Measurements from ENCODE around the gene FLRT3. TPM values are rescaled to one million over a fixed set of nuclear protein-coding genes. Genes with fewer than 3 reads are reported as not detected.

Gene FLRT3
- total and polyA plus RNA-seq, 4 donors = 2.7 to 29.7 (median 6.6) TPM

DNA sequence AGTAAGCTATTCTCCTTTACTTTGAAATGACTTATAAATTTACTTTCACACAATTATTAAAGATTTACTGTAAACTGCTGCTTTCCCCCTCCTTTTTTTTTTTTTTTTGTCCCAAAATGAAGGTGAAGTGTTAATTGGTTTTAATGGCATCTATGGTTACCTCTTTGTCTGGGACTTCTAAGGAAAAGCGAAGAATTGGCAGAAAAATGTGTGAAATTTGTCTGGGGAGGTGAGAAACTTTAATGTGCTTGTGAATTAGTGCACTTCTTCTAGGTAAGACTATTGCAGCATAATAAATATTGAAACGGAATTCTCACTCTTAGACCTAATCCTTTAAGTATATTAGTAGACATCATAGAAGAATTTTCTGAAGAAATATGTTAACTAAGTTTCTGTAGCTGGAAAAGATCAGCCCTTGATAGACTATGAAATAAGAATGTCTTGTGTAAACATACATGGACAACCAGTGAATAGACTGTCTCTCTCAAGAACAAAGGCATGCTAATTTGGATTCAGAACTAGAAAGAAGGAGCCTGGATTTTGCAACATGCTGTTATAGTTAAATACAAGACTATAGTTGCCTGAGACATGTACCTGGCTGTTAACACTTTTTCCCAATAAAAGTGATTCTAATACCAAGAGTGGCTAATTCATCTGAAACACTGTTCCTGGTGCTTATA lies 23.9 kb downstream of the FLRT3 start:
- DNase-seq (ENCODE audit: low spot score) = no peak
- Histone ChIP-seq H3K27ac (ENCODE audit: low read depth in 1 of 2, low read length in 2 of 2) (no peak overlapping the region), H3K4me3 (ENCODE audit: low read depth in 1 of 3, low read length in 3 of 3) (no peak overlapping the region), H3K27me3 (ENCODE audit: control insufficient read depth in 4 of 4, insufficient read depth in 4 of 4, low read length in 3 of 4) (no peaks in the 10 kb centered on the region), H3K9me3 (ENCODE audit: control insufficient read depth in 4 of 4, low read length in 3 of 4) (no peaks in the 10 kb centered on the region), H3K36me3 (ENCODE audit: control insufficient read depth in 4 of 4, insufficient read depth in 3 of 4, low read depth in 1 of 4, low read length in 3 of 4) (peaks cover 0 to 2% (median 0%) of the 10 kb centered on the region in 4 donors), H3K4me1 (ENCODE audit: control insufficient read depth in 4 of 4, insufficient read depth in 4 of 4, low read length in 3 of 4) (no peaks in the 10 kb centered on the region), H3K9ac (ENCODE audit: low read depth in 1 of 2, low read length in 2 of 2) (no peak overlapping the region)
- TF ChIP-seq, protein P1, sequence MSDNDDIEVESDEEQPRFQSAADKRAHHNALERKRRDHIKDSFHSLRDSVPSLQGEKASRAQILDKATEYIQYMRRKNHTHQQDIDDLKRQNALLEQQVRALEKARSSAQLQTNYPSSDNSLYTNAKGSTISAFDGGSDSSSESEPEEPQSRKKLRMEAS (IDR thresholded peaks at IDR 0.05) = no peak
- TF ChIP-seq, protein P2, sequence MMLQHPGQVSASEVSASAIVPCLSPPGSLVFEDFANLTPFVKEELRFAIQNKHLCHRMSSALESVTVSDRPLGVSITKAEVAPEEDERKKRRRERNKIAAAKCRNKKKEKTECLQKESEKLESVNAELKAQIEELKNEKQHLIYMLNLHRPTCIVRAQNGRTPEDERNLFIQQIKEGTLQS (IDR thresholded peaks at IDR 0.05) = no peak
- TF ChIP-seq HNF4G (IDR thresholded peaks at IDR 0.05) (no peak), NR2F2 (IDR thresholded peaks at IDR 0.05) (no peak), GABPA (IDR thresholded peaks at IDR 0.05 in 1 of 2, conservative IDR thresholded peaks at IDR 0.05 in 1 of 2) (no peak), HNF4A (conservative IDR thresholded peaks at IDR 0.05) (no peak), FOXA1 (IDR thresholded peaks at IDR 0.05) (no peak), TAF1 (conservative IDR thresholded peaks at IDR 0.05) (no peak), JUND (IDR thresholded peaks at IDR 0.05) (no peak)
- TF ChIP-seq, protein P3, sequence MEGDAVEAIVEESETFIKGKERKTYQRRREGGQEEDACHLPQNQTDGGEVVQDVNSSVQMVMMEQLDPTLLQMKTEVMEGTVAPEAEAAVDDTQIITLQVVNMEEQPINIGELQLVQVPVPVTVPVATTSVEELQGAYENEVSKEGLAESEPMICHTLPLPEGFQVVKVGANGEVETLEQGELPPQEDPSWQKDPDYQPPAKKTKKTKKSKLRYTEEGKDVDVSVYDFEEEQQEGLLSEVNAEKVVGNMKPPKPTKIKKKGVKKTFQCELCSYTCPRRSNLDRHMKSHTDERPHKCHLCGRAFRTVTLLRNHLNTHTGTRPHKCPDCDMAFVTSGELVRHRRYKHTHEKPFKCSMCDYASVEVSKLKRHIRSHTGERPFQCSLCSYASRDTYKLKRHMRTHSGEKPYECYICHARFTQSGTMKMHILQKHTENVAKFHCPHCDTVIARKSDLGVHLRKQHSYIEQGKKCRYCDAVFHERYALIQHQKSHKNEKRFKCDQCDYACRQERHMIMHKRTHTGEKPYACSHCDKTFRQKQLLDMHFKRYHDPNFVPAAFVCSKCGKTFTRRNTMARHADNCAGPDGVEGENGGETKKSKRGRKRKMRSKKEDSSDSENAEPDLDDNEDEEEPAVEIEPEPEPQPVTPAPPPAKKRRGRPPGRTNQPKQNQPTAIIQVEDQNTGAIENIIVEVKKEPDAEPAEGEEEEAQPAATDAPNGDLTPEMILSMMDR (IDR thresholded peaks at IDR 0.05; ENCODE audit: low read depth, low read length, missing input control) = no peak
- TF ChIP-seq, protein P4, sequence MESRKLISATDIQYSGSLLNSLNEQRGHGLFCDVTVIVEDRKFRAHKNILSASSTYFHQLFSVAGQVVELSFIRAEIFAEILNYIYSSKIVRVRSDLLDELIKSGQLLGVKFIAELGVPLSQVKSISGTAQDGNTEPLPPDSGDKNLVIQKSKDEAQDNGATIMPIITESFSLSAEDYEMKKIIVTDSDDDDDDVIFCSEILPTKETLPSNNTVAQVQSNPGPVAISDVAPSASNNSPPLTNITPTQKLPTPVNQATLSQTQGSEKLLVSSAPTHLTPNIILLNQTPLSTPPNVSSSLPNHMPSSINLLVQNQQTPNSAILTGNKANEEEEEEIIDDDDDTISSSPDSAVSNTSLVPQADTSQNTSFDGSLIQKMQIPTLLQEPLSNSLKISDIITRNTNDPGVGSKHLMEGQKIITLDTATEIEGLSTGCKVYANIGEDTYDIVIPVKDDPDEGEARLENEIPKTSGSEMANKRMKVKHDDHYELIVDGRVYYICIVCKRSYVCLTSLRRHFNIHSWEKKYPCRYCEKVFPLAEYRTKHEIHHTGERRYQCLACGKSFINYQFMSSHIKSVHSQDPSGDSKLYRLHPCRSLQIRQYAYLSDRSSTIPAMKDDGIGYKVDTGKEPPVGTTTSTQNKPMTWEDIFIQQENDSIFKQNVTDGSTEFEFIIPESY (IDR thresholded peaks at IDR 0.05) = no peak
- WGBS = 82% methylated on average over 2 of the region's 2 CpGs

DNA sequence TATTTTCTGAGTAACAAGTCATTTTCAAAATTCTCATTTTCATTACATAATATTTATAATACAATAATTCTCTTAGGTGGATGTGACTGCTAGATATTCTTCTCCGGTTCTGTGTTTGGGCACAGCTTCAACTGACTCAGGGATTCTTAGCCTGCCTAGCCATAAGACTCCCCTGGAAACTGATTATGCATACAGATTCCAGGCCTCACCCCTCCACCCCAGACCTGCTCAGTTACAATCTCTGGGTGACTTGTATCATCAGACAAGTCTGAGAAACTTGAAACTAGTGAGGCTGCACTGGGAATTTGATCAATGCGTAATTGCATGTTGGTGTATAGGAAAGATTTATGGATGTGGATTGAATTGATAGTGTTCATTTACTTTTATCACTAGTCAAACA lies 25.4 kb downstream of the FLRT3 start:
- no peak for DNase-seq (ENCODE audit: low spot score)
- H3K27me3 ChIP-seq (ENCODE audit: control insufficient read depth in 4 of 4, insufficient read depth in 4 of 4, low read length in 3 of 4) = no peaks in the 10 kb centered on the region
- H3K9ac ChIP-seq (ENCODE audit: low read depth in 1 of 2, low read length in 2 of 2) = no peak overlapping the region
- H3K4me1 ChIP-seq (ENCODE audit: control insufficient read depth in 4 of 4, insufficient read depth in 4 of 4, low read length in 3 of 4) = no peaks in the 10 kb centered on the region
- H3K4me3 ChIP-seq (ENCODE audit: low read depth in 1 of 3, low read length in 3 of 3) = no peak overlapping the region
- no peaks in the 10 kb centered on the region for H3K9me3 ChIP-seq (ENCODE audit: control insufficient read depth in 4 of 4, low read length in 3 of 4)
- H3K27ac ChIP-seq (ENCODE audit: low read depth in 1 of 2, low read length in 2 of 2) = no peak overlapping the region
- WGBS = 94% methylated on average over 2 of the region's 2 CpGs
- TF ChIP-seq, protein P3 (IDR thresholded peaks at IDR 0.05; ENCODE audit: low read depth, low read length, missing input control) = no peak
- TF ChIP-seq TAF1 (conservative IDR thresholded peaks at IDR 0.05) = no peak
- TF ChIP-seq, protein P2 (IDR thresholded peaks at IDR 0.05) = no peak
- TF ChIP-seq HNF4G (IDR thresholded peaks at IDR 0.05) = no peak
- TF ChIP-seq FOXA1 (IDR thresholded peaks at IDR 0.05) = no peak
- TF ChIP-seq JUND (IDR thresholded peaks at IDR 0.05) = no peak
- TF ChIP-seq YY1 (IDR thresholded peaks at IDR 0.05) = no peak
- TF ChIP-seq NR2F2 (IDR thresholded peaks at IDR 0.05) = no peak
- H3K36me3 ChIP-seq (ENCODE audit: control insufficient read depth in 4 of 4, insufficient read depth in 3 of 4, low read depth in 1 of 4, low read length in 3 of 4) = peaks cover 0 to 2% (median 0%) of the 10 kb centered on the region in 4 donors

All from liver (tissue), 9 donors.